GM12891 (cell line): Measurements from ENCODE around the gene RAB40C.

Experiments
- DNase-seq: peaks from one replicate; pipeline ENCODE4 v3.0.0; 2011; ENCODE audit warnings: low spot score; ENCODE audit not compliant: insufficient read length
- FAIRE-seq: peaks from 2 replicates; lab custom pipeline; 2011; peaks lifted over from hg19 to GRCh38; lab: Jason Lieb, UNC
- PAX5 ChIP-seq: IDR thresholded peaks from 2 replicates; pipeline ENCODE4 v1.6.1; 2011; ENCODE audit warnings: low read length, moderate library complexity, mild to moderate bottlenecking; ENCODE audit not compliant: insufficient read depth, severe bottlenecking
- POLR2A ChIP-seq: IDR thresholded peaks from 2 replicates; pipeline ENCODE4 v1.6.1; 2011; ENCODE audit warnings: low read depth, low read length, control low read depth
- POLR2AphosphoS5 ChIP-seq: IDR thresholded peaks from 2 replicates; pipeline ENCODE4 v1.6.1; 2011; ENCODE audit warnings: low read depth, low read length, control low read depth
- POU2F2 ChIP-seq: IDR thresholded peaks from 2 replicates; pipeline ENCODE4 v1.6.1; 2011; ENCODE audit warnings: low read depth, mild to moderate bottlenecking, control low read depth, low read length, moderate library complexity
- SPI1 ChIP-seq: IDR thresholded peaks from 2 replicates; pipeline ENCODE4 v1.6.1; 2011; ENCODE audit warnings: low read depth, low read length, control low read depth
- TAF1 ChIP-seq: IDR thresholded peaks from 2 replicates; pipeline ENCODE4 v1.6.1; 2011; ENCODE audit warnings: low read depth, low read length, control low read depth

Gene RAB40C

DNA sequence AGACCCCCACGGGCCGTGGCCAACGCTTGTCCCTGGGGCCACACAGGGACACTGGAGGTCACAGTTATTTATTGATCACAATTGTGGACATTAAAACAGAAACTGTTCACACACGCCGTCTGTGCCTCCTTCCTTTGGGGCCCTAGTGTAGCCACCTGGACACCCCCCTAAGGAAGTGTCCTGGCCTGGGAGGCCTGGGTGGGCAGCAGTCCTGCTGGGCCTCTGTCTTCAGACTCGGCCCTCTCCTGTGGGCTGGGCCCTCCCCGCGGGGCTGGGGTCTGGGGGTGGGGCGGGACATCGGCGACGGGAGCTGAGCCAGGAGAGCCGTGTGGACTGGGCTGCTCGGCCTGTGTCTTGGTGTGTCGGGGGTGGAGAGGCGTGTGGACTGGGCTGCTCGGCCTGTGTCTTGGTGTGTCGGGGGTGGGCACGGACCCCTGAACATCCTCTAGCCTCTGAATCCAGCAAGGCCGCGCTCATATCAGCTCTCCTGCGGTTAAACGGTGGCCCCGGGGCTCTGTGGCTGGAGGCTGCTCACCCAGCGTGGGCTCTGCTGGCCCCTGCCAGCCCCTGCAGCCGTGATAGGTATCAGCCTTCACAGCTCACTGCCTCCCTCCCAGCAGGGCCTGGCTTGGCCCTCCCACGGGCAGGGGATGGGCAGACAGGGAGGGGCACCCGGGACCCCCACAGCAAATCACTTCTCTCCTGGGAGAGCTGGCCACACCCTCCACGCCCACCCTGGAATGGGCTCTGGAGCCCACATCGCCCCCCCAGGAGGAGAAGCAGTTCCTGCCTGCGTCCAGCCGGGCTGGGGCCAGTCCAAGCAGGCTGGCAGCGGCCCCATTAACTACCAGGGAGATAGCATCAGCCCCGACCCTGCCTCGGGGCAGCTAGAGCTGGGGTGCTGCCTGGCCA is 24.2 kb upstream of the RAB40C start:
- TF ChIP-seq PAX5 (no peak), TAF1 (no peak), POLR2AphosphoS5 (no peak), POLR2A (no peak), SPI1 (no peak), POU2F2 (no peak)
- DNase-seq: no peak
- FAIRE-seq: no peak

DNA sequence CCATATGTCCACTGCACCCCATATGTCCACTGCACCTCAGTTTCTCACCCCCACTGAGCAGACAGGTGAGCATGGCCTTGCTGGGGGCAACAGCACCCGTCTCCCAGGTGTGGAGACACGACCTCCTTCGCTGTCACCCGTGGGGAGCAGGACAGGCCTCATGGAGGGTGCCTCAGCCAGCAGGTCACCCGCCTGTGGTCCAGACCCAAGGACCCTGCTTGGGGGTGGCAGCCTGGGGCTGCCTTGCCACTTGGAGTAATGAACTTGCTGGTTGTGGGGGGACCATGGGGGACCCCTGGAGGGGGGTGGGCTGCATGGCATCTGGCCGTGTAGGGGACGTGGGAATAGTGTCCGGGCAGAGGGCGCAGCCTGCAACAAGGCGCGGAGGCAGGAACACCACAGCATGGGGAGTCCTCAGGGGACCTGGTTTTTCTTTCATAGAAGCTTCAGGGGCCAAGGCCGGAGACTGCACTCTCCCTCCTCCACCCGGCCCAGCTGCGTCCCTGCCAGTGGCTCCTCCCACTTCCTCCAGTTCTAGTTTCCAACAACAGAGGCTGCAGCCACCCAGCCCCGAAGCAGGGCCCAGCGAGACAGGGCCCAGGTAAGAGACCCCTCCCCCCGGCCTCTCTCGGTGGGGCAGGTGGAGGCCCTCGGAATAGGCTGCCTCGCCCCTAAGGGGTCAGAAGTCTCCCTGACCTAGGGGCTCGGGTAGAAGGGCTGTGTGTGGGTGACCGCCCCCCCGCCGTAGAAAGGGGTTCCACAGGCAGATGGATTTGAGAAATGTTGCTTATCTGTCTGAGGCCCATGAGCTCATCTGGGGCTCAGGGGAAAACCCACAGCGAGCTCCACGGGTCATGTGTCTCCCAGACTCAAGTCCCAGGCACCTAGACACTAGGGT is 23.1 kb upstream of the RAB40C start, which contains the start of gene NHLRC4:
TSS of gene NHLRC4 (plus strand) at position 531 of the 898 bp plus-strand sequence. CDS start 1,043 bp downstream, outside the sequence.
- FAIRE-seq (peak; percentile 94), DNase-seq (peak; percentile 97)
- peak; percentile 65 for TF ChIP-seq SPI1
- no peak for TF ChIP-seq POLR2AphosphoS5
- 0 out of 2 replicates have a peak, but pooled peaks have one; percentile 30 for TF ChIP-seq TAF1
- 0 out of 2 replicates have a peak, but pooled peaks have one; percentile 16 for TF ChIP-seq POLR2A
- no peak for TF ChIP-seq PAX5

GRCh38 chr16:567373-568256 is 22.3 kb upstream of the RAB40C start:
- TF ChIP-seq POLR2AphosphoS5: no peak
- no peak for TF ChIP-seq PAX5
- no peak for TF ChIP-seq TAF1
- no peak for TF ChIP-seq POU2F2
- no peak for TF ChIP-seq SPI1
- TF ChIP-seq POLR2A: no peak
- FAIRE-seq (no peak), DNase-seq (no peak)

DNA sequence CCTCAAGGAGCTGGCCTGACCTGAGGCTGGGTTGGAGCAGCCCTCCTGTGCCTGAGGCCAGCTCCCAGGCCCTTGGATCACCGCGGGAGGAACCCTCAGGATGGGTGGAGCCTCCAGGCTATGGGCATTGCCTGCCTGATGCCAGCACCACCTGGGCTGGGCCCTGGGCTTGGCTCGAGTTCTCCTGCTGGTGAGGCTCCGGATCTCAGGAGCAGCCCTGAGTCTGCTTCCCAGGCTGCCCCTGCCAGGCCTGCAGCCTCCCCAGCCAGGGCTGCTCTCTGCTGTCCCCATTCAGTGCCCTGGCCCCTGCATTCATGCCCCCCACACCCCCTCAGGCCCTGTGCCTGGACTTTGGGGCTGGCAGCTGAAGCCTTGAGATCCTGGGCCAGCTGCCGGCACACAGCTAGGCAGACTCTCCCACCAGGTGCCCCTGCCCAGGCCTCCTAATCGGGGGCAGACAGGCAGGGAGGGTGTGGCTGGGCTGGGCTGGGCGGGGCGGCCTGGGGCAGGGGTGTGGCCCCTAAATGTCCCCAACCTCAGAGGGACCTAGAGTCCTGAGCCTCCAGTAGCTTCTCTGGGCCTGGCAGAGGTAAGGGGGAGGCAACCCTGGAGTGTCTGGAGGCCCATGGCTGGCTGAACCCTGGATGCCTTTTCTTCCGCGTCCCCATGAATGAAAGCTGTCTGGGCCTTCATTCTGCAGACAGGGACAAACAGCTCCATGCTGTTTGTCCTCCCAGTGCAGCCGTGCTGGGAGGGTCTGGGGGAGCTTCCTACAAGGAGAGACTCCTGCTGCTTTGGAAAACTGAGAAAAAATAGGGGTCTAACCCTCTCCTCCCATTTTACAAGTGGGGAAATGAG is 21.2 kb upstream of the RAB40C start:
- FAIRE-seq (no peak), DNase-seq (no peak)
- TF ChIP-seq PAX5 (no peak), TAF1 (no peak), POLR2A (no peak), SPI1 (no peak), POLR2AphosphoS5 (no peak), POU2F2 (no peak)

DNA sequence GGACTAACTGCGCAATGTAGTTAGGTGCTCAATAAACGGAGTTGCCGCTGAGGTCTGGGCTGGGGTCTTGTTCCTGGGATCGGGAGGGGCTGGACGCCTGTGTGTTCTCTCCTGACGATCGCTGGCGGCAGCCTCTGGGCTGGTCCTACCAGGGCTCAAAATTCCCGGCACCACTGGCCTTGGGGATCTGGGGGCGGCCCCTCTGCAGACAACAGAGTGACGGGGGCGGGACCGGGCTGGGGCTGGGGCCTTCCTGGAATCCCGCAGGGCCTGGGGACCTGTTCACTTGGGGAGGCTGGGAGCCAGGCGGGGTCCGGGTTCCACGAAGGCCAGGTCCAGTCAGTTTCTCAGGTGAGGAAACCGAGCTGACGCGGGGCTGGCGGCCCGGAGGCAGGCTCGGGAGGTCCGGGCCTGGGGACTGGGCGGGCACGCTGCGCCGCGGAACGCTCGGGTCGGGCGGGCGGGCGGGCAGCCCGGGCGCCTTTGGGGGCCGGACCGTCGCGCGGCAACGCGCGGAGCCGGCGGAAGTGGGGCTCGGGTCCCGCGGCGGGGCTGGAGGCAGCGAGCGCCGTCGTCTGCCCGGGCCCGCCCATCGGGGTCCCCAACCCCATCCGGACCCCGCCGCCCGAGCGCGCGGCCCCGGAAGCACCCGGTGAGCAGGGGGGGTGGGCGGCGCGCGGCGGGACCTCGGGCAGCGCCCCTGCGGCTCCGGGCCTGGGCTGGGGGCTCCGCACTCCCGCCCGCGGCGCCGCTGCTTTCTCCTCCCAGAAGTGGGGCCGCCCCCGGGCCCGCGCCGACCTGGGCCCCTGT is 20.2 kb upstream of the RAB40C start, which contains the start of gene PIGQ:
TSS of gene PIGQ (plus strand) at position 524 of the 810 bp plus-strand sequence. CDS start 4,107 bp downstream, outside the sequence.
- FAIRE-seq (no peak), DNase-seq (peak; percentile 96)
- TF ChIP-seq SPI1: no peak
- no peak for TF ChIP-seq POLR2AphosphoS5
- TF ChIP-seq POLR2A: no peak
- TF ChIP-seq TAF1: no peak
- no peak for TF ChIP-seq POU2F2
- no peak for TF ChIP-seq PAX5

- FAIRE-seq (no peak), DNase-seq (no peak)
- TF ChIP-seq PAX5 (no peak), POU2F2 (no peak), SPI1 (no peak), TAF1 (no peak), POLR2A (no peak), POLR2AphosphoS5 (no peak)
Measured at GRCh38 chr16:572865-573650, 16.8 kb upstream of the RAB40C start.
